GM19395 (cell line): Measurements from ENCODE around the gene CPT1C.

Experiments used
- ATAC-seq: cut with Tn5 transposase; IDR thresholded peaks from one replicate; pipeline ENCODE4 v1.9.1; 2021; ENCODE audit warnings: mild to moderate bottlenecking, moderate library complexity; ENCODE audit not compliant: unreplicated experiment

CPT1C gene

DNA sequence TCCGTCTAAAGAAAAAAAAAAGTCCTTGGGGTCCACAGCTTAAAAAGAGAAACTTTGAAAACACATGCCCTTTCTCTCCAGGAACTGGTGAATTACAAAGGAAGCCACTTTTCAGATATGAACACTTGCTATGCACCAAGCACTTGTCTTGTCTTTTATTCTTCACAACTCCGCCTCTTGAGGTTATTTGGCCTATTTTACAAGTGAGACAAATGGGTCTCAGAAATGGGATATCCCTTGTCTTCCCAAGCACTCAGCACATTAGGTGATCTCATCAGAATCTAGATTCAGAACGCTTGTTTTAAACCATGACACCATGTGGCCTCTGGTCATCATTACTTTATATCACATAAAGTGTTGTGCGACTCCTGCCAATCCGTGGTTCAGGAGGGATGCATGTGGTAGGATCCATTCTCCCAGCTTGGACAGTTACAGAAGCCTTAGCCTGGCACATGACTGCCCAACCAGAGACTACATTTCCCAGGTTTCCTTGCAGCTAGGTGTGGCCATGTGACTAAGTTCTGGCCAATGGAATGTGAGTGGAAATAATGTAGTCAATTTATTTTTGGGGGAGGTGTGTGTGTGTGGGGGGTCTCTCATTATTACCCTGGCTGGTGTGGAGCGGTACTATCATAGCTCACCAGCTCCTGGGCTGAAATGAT is 58.3 kb downstream of the CPT1C start:
- no peak for ATAC-seq

DNA sequence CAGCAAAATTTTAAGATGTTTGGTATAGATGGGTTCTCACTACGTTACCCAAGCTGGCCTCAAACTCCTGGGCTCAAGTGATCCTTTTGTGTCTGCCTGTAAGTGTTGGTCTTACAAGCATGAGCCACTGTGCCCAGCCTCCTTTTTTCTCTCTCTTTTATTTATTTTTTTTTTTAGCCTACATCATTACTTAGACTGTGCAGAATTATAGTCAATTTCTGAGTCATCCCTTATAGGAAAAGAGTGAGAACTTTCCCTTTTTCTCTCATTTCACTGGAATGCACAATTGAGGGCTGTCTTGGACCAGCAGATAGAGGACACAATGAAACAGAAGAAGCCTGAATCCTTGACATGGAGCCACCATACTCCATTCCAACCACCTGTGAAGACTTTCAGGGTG is 58.9 kb downstream of the CPT1C start:
- ATAC-seq = no peak

DNA sequence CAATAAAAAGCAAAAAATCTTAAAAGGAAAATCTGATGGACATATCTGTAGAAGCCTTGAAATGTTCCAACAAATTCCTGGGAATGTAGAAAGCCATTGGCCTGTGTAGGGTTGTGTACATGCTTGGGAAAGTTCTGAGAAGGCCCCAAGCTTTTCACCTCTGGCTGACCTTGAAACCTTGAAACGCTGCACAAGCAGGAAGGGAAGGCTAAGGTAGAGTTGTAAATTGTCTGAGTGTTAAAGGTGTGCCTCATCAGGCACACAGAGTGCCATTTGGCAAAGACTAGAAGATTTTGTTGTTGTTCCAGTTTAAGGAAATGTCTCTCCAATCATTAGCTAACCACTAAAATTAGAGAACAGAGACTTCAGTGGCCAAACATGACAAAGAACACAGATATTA is 61.8 kb downstream of the CPT1C start:
- no peak for ATAC-seq

DNA sequence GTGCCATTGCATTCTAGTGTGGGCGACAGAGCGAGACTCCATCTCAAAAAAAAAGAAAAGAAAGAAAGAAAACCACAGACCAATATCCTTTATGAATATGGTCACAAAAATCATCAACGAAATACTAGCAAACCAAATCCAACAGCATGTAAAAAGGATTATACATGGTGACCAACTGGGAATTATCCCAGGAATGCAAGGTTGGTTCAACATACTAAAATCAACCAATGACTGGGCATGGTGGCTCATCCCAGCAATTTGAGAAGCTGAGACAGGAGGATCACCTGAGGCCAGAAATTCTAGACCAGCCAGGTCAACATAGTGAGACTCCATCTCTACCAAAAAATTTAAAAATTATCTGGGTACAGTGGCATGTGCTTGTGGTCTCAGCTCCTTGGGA is 65.0 kb downstream of the CPT1C start:
- ATAC-seq = no peak

DNA sequence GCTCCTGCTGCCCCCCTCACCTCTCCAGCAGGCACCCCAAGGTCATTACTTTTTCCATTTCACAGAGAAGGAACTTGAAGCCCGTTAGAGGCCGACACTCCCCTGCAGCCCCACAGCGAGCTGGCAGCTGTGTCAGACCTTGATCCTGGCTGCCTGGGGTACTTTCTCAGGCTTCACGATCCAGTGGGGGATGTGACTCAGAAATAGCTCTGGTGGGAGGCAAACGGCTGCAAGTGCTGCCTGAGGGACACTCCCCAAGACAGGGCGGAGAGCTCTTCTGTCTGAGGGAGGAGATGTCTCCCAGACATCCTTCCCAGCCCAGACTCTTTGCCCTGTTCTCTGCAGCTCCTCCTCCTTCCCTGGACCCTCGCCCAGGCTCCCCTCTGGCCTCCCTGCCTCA is 67.4 kb downstream of the CPT1C start:
- no peak for ATAC-seq

DNA sequence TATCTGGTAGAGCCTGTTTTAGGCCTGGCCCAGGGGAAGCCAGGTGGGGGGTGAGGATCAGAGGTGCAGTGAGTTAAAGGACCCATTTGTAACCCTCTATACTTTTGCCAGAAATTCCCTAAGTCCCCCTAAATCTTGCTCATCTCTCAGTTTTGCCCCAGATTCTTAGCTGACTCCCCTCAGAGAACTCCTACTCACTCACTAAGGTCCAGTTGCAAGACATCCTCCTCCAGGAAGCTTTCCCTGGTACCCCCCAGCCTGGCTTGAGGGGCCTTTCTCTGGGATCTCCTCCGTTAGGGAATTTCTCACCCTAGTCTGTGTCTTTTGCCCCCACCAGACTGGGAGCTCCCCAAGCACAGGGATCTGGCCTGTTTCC is 70.3 kb downstream of the CPT1C start:
- no peak for ATAC-seq

DNA sequence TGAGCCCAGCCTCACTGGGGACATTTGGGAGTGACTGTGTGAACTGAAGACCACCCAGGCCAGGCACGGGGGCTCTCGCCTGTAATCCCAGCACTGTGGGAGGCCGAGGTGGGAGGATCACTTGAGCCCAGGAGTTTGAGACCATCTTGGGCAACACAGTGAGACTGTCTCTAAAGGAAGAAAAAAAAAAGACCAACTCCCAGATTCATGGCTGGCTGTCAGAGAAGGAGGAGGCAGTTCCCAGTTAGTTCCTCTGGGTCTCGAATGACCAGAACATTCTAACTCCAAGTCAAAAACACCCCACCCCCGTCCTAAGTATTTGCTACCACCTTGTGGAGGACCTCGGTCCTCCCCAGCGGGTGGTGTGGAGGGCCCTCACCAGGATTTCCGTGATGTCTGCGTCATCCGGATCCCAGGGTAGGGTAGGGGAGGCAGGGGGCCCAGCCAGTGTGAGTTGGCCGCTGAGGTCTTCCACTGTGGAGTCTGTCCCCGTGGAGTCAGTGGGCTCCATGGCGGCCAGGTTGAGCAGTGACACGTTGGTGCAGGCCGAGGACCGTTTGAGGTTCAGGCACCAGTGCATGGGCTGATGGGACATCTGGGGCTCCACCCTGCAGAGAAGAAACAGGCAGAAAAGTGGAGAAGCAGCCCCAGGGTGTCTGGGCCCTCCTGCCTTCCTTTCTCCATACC is 70.9 kb downstream of the CPT1C start:
- no peak for ATAC-seq

DNA sequence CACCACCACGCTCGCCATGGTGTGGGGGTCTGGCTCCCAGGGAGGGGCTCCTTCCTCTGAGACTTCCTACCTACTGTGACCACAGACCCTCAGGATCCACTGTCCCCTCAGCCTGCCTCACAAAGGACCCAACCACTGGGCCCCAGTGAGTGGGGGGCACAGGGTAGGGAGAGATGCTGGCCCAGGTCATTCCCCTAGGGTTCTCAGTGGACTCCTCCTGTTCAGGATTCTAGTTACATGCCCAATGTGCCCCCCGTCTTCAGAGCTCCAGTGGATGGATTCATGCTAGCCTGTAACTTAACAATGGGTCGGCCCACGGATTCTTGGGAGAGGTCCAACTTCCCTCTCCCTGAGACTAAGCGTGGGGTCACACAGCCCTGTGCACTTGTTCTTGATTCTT is 72.3 kb downstream of the CPT1C start, which contains the start of gene TSKS:
TSKS (minus strand) TSS at position 77 of the 400 bp plus-strand sequence; CDS start at position 18, 59 bp downstream.
- no peak for ATAC-seq
